Coronary artery (tissue), 2 donors: ENCODE data around the gene MED26.

Experiments
- DNase-seq: peaks from one replicate; pipeline ENCODE4 v3.0.0-alpha.2; 2017; ENCODE audit warnings: low spot score
- H3K27ac ChIP-seq, 2 donors: fragments of 200-600 bp; sonication (generic); one replicate each; pipeline ENCODE4 v1.5.1; 2016 to 2019
- H3K4me3 ChIP-seq: fragments of 200-600 bp; sonication (generic); 2 replicates; pipeline ENCODE4 v1.5.1; 2016; ENCODE audit warnings: mild to moderate bottlenecking, moderate library complexity
- CTCF ChIP-seq: fragments of 200-600 bp; sonication (generic); IDR thresholded peaks from one replicate; pipeline ENCODE4 v1.5.1; 2019; ENCODE audit warnings: antibody characterized with exemption

MED26 gene

GRCh38 chr19:16628984-16629691 lies 1.1 kb upstream of the MED26 start:
- peak overlapping the region; percentile 96 for H3K4me3 ChIP-seq
- peak overlapping the region; percentile 90 to 93 for H3K27ac ChIP-seq
- no peak for DNase-seq
- TF ChIP-seq CTCF = no peak

- Histone ChIP-seq H3K27ac (peak overlapping the region; percentile 90 to 93), H3K4me3 (peak overlapping the region; percentile 96)
- no peak for TF ChIP-seq CTCF
- no peak for DNase-seq
These were observed 149 bp downstream of the MED26 start for GRCh38 chr19:16627928-16628182.

- no peak for DNase-seq
- H3K4me3 ChIP-seq = peak overlapping the region; percentile 96
- TF ChIP-seq CTCF = no peak
- peak overlapping the region; percentile 90 to 93 for H3K27ac ChIP-seq
These were observed 644 bp downstream of the MED26 start for GRCh38 chr19:16627193-16627927.

- peak overlapping the region; percentile 96 for H3K4me3 ChIP-seq
- H3K27ac ChIP-seq = peak overlapping the region in 1 of 2 donors; percentile 93
- no peak for DNase-seq
- no peak for TF ChIP-seq CTCF
These were observed 1.2 kb downstream of the MED26 start for GRCh38 chr19:16626796-16627192.

GRCh38 chr19:16625163-16625958 lies 2.6 kb downstream of the MED26 start:
- DNase-seq = no peak
- no peak overlapping the region for H3K27ac ChIP-seq
- TF ChIP-seq CTCF = no peak
- H3K4me3 ChIP-seq = no peak overlapping the region

- Histone ChIP-seq H3K4me3 (no peak overlapping the region), H3K27ac (no peak overlapping the region)
- TF ChIP-seq CTCF = no peak
- DNase-seq = no peak
These were observed 3.8 kb downstream of the MED26 start for GRCh38 chr19:16624236-16624635.
